GM10266 (cell line): ENCODE results near the gene SORD.

Experiments
- DNase-seq: peaks from one replicate; pipeline ENCODE4 v3.0.0; 2012; ENCODE audit errors: extremely low spot score
- TF ChIP-seq, protein P1 (sequence below): IDR thresholded peaks from 2 replicates; pipeline ENCODE4 v1.5.1; 2012; ENCODE audit warnings: mild to moderate bottlenecking, low read depth; ENCODE audit not compliant: control insufficient read depth, insufficient read depth; ENCODE audit errors: missing control alignments

SORD gene

DNA sequence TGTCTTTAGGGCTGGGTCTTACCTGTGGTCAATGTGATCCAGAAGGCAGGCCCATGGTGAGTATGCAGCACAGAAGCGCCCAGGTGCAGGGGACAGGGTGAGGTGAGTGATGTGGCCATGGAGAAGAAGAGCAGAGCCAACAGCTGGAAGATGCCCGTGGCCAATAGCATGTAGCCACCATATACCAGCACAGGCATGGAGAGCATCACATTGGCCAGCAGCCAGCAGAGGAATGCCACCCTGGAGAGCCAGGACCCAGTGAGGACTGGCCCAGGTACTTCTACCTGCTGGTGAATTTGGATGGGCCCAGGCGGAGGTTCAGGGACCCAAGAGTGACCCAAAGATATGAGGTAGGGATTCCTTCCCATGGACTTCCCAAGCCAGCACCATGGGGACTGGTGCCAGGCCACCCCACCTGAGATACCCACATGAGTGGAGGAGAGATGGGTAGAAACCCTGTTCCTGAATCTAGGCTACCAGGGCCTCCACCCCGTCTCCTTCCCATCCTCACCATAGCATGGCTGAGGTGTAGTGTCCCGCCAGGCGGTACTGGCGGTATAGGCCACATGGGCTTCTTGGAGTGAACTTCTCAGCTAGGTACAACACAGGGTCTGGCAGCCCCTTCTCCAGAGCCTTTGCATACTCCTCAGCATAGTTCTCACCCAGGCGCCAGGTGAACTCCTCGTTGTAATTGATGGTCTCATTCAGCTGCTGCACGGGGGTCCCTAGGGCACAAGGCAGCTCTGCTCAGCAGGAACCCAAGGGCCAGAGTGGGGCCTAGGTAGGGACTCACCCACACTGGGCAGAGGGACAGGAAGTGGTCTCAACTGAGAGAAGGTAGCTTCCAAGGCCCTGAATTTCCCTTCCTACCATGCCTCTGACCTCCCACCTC, 97.3 kb downstream of the SORD start:
- DNase-seq, result no peak
- TF ChIP-seq, protein P1, sequence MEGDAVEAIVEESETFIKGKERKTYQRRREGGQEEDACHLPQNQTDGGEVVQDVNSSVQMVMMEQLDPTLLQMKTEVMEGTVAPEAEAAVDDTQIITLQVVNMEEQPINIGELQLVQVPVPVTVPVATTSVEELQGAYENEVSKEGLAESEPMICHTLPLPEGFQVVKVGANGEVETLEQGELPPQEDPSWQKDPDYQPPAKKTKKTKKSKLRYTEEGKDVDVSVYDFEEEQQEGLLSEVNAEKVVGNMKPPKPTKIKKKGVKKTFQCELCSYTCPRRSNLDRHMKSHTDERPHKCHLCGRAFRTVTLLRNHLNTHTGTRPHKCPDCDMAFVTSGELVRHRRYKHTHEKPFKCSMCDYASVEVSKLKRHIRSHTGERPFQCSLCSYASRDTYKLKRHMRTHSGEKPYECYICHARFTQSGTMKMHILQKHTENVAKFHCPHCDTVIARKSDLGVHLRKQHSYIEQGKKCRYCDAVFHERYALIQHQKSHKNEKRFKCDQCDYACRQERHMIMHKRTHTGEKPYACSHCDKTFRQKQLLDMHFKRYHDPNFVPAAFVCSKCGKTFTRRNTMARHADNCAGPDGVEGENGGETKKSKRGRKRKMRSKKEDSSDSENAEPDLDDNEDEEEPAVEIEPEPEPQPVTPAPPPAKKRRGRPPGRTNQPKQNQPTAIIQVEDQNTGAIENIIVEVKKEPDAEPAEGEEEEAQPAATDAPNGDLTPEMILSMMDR, result no peak

DNA sequence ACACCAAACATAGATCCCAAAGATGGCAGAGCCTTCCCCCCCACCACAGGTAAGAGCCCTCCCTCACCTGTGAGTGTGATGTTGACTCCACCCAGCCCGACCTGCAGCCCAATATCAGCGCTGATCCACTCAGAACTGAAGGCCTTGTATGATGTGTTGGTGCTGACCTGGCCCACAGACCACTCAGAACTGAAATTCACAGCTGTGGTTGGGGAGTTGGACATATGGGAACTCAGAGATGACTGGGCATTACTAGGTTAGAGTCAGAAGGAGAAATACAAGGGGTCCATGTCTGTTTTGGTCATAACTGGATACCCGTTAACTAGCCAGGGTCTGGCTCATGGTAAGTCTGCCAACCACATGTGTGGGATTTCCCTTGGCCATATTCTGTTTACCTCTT, 98.0 kb downstream of the SORD start:
- no peak for DNase-seq
- TF ChIP-seq, protein P1, result no peak

DNA sequence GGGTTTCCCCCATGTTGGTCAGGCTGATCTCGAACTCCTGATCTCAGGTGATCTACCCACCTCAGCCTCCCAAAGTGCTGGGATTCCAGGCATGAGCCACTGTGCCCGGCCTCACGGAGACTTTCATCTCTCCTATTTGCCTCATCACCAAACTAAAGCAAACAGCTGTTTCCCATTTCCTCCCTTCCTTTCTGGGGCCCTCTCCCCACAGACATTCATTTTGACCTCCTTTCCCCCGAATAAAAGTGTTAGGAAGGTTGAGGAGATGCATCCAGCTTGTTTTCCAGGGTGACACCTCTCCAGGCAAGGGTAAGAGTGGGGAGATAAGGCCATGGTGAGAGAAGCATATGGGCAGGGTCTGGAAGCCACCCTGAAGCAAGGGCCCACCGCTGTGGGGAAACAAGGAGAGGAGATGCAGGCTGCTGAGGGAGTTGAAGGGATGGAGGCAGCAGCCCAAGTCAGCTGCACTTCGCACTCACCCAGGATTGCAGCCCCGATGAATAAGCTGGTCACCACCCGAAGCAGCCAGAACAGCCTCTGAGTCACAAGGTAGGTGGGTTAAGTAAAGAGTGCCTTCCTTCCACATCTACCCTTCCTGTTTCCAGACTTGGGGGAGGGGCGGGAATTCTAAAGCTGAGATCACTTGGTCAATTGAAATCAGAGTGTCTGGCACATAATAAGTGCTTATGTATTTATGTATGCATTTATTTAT, 98.9 kb downstream of the SORD start:
- TF ChIP-seq, protein P1, result no peak
- no peak for DNase-seq

DNA sequence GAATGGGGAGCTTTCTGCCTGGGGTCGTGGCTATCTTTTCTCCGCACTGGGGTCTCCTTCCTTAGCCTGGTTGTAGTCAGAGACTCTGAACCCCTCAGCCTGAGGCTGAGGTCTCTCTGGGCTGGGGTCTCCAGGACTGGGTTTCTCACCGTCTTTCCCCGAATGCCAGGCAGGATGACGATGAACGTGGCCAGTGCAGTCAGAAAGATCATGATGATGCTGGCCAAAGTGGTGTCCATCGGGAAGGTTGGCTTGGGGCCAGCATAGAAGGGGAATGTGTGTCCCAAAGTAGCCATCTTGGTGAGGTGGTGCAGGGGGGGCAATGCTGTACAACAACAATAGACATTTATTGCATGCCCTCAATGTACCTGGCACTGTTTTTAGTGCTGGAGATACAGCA, 99.7 kb downstream of the SORD start:
- no peak for DNase-seq
- TF ChIP-seq, protein P1, result no peak

DNA sequence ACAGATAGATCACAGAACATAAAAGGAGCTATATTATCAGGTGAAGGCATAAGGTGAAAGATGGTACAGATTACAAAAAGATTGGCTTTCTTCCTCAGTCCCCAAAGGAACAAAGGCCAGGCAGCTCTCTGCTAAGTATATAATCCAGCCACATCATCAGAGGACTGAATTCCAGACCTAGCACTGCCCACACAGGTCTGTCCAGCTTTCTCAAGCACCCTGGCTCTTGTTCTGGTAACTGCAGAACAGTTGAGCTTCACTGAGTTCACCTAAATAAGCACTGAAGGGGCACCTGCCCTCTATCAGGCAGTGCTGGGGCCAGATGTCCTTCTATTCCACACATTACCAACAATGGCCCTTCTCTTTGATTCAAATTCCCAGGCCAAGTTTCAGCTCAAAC, 100.4 kb downstream of the SORD start:
- no peak for DNase-seq
- TF ChIP-seq, protein P1, result no peak

DNA sequence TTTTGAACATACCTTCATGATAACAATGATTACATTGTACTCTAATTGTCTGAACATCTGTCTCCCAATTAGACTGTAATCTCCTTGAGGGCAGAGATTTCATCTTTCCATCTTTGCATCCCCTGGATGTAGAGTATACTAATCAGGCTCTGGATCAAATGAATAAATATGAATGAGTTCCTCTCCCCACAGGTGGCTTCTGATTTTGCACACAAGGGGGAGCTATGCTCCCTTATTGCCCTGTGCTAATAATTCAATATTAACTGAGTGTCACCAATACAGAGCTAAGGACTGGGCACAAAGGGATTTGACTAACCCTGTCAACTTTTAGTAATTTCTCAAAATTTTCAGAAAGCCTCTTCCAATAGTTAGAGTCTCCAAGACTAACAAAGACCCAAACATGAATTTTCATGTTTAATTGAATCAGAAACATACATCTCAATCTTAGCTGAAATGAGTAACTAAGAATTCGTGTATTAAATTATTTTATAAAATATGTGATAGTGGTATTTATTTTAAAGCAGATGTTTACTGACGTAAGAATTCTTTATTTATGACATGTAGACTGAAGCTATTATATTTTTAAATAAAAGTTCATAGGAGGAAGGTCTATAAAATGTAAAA, 103.7 kb downstream of the SORD start:
- TF ChIP-seq, protein P1, result peak; percentile 63
- no peak for DNase-seq
